ENCODE data around the gene SLC16A7. TPM values are rescaled to one million over a fixed set of nuclear protein-coding genes. Genes with fewer than 3 reads are reported as not detected.

Gene SLC16A7
- total RNA-seq, 4 donors from 2014 or later: 18.2 to 71.4 (median 45.0) TPM

DNA sequence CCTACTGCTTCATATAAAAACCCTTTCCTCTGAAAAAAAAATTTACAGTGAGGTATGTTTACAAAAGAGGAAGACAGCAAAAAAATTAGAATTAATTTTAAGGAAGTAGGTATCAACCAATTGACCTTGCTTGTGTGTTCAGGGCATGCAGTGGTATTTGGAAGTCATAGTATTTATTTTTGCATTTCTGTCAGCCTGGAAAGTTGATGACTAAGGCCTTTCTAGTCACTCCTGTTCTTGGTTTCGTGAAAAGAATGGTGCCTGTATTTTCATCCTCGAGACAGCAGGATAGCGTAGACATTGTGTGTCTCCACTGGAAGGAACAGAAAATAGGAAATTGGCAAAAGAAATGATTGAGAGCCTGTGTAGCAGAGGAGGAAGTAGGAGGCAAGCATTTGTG, 24.5 kb downstream of the SLC16A7 start:
- ATAC-seq: no peak
- 53 to 83% methylated on average over 2 to 3 of the region's 3 CpGs for WGBS, 2 donors (ENCODE audit: low coverage in 1 of 2)

DNA sequence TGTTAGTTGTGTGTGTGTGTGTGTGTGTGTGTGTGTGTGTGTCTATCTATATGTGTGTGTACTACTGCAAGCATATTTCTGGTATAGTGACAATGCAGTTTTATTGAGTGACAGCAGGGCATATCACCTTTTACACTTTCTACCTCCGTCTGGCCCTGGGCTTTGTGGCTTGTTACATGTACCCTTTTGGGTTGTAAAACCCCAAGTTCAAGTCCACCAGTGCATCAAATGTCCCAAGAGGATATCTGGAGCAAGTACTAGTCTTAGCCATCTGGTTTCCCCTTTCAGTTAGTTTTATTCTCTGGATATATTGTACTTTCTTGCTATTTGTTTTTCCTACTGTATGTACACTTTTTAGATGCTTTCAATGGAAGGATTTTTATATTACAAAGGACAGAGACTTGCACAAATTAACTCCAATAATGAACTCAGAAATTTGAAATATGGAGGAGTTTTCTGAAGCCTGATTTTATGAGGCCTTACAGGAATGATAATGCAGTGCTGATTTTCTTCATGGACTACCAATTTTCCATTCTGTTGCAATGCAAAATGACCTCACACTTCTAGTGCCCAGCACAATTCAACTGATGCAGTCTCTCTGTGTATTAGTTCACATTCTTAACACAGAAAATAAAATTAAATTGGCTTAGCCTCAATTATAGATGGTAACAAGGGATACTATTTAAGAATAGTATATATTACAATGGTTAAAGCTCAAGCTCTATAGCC, 29.1 kb downstream of the SLC16A7 start:
- ATAC-seq: no peak
- WGBS, 2 donors (ENCODE audit: low coverage in 1 of 2): 80 to 89% methylated on average over 1 of the region's 1 CpG
- no peaks in the 10 kb centered on the region for H3K27me3 ChIP-seq

More for the DNA sequence above, 24.5 kb downstream of the SLC16A7 start:
- H3K4me3 ChIP-seq: no peak overlapping the region
- TF ChIP-seq POLR2AphosphoS5 (IDR thresholded peaks at IDR 0.05) (no peak), EP300 (IDR thresholded peaks at IDR 0.05) (no peak)
- H3K27ac ChIP-seq: no peak overlapping the region
- H3K9me3 ChIP-seq: no peaks in the 10 kb centered on the region
- no peaks in the 10 kb centered on the region for H3K27me3 ChIP-seq
- H3K4me1 ChIP-seq: peaks cover 0 to 19% (median 0%) of the 10 kb centered on the region in 3 donors
- no peaks in the 10 kb centered on the region for H3K36me3 ChIP-seq

DNA sequence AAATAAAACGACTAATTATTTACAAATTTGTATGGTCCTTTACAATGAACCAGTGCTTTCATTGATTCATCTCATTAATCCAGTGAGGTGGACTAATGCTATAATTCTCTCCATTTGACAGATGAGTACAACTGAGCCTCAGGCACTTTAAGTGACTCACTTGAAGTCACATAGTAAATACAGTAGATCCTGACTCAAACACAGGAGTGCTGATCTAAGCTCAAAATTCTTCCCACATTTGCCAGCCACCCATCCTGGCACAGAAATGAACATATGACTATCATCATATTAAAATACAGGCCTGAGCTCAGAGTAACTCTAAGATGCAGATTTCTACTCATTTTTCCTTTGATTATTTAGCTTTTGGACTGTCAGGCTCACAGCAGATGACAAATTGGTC, 30.6 kb downstream of the SLC16A7 start:
- no peak for ATAC-seq
- Histone ChIP-seq H3K27me3 (no peaks in the 10 kb centered on the region), H3K27ac (no peak overlapping the region), H3K36me3 (no peaks in the 10 kb centered on the region), H3K4me1 (peaks cover 0 to 15% (median 3%) of the 10 kb centered on the region in 3 donors), H3K9me3 (no peaks in the 10 kb centered on the region), H3K4me3 (no peak overlapping the region)
- TF ChIP-seq, protein P1, sequence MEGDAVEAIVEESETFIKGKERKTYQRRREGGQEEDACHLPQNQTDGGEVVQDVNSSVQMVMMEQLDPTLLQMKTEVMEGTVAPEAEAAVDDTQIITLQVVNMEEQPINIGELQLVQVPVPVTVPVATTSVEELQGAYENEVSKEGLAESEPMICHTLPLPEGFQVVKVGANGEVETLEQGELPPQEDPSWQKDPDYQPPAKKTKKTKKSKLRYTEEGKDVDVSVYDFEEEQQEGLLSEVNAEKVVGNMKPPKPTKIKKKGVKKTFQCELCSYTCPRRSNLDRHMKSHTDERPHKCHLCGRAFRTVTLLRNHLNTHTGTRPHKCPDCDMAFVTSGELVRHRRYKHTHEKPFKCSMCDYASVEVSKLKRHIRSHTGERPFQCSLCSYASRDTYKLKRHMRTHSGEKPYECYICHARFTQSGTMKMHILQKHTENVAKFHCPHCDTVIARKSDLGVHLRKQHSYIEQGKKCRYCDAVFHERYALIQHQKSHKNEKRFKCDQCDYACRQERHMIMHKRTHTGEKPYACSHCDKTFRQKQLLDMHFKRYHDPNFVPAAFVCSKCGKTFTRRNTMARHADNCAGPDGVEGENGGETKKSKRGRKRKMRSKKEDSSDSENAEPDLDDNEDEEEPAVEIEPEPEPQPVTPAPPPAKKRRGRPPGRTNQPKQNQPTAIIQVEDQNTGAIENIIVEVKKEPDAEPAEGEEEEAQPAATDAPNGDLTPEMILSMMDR (IDR thresholded peaks at IDR 0.05): no peak
- WGBS, 2 donors (ENCODE audit: low coverage in 1 of 2): 42 to 56% methylated on average over 1 of the region's 1 CpG

More for the DNA sequence above, 29.1 kb downstream of the SLC16A7 start:
- no peak overlapping the region for H3K4me3 ChIP-seq
- no peak overlapping the region for H3K27ac ChIP-seq
- no peaks in the 10 kb centered on the region for H3K9me3 ChIP-seq
- TF ChIP-seq, protein P1 (IDR thresholded peaks at IDR 0.05): no peak
- no peak for TF ChIP-seq POLR2AphosphoS5 (IDR thresholded peaks at IDR 0.05)
- no peak for TF ChIP-seq POLR2A (IDR thresholded peaks at IDR 0.05)
- no peak for TF ChIP-seq EP300 (IDR thresholded peaks at IDR 0.05)
- peaks cover 0 to 25% (median 3%) of the 10 kb centered on the region in 3 donors for H3K4me1 ChIP-seq
- H3K36me3 ChIP-seq: no peaks in the 10 kb centered on the region

DNA sequence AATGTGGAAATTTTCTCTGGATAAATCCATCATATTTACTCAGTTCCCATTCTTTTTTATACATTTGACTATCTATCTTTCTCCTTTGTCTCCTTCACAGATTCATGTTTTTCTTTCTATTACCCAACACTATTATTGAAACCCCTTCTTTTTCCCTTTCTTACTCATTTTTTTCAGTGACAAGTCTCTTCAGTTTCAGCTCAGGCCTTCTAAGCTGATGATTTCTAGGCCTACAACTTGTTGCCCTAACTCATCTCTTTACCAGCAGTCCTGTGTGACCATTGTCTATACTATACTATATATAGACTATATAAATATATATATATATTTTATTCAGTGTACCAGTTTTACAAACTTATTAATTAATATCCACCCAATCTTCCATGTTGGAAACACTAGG, 31.8 kb downstream of the SLC16A7 start:
- Histone ChIP-seq H3K27ac (no peak overlapping the region), H3K27me3 (no peaks in the 10 kb centered on the region), H3K4me3 (no peak overlapping the region), H3K9me3 (no peaks in the 10 kb centered on the region), H3K36me3 (no peaks in the 10 kb centered on the region), H3K4me1 (peaks cover 0 to 19% (median 3%) of the 10 kb centered on the region in 3 donors)
- no peak for ATAC-seq
- TF ChIP-seq EP300 (IDR thresholded peaks at IDR 0.05) (no peak), POLR2AphosphoS5 (IDR thresholded peaks at IDR 0.05) (no peak), POLR2A (IDR thresholded peaks at IDR 0.05) (no peak)
- TF ChIP-seq, protein P1 (IDR thresholded peaks at IDR 0.05): no peak

DNA sequence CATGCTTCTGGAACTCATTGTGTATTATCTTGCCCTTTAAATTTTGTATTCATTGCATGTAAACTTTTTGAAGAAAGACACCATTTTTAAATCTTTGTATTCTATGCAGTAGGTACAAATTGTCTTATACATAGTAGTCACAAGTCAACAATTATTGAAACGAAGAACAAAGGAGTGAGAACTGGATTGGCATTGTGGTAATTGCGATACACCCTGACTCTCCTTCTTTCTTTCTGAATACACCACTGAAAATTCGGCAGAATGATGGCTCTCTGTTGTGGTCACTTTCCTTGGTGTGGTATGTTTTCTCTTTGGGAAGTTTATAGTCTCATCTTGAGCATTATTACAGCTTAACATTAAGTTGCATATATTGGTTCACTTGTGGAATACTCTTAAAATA, 34.1 kb downstream of the SLC16A7 start:
- no peak overlapping the region for H3K4me3 ChIP-seq

More for the DNA sequence above, 34.1 kb downstream of the SLC16A7 start:
- no peak for ATAC-seq
- TF ChIP-seq POLR2AphosphoS5 (IDR thresholded peaks at IDR 0.05) (no peak), EP300 (IDR thresholded peaks at IDR 0.05) (no peak), POLR2A (IDR thresholded peaks at IDR 0.05) (no peak)
- TF ChIP-seq, protein P1 (IDR thresholded peaks at IDR 0.05): no peak
- WGBS, 2 donors (ENCODE audit: low coverage in 1 of 2): 97 to 98% methylated on average over 3 of the region's 3 CpGs
- Histone ChIP-seq H3K27me3 (no peaks in the 10 kb centered on the region), H3K4me1 (peaks cover 0 to 21% (median 3%) of the 10 kb centered on the region in 3 donors), H3K27ac (no peak overlapping the region), H3K9me3 (no peaks in the 10 kb centered on the region), H3K36me3 (no peaks in the 10 kb centered on the region)
